ENCODE measurements around the gene REPS1. TPM values are rescaled to one million over a fixed set of nuclear protein-coding genes. Genes with fewer than 3 reads are reported as not detected.

REPS1 gene
- total RNA-seq, 1 experiment from 2014 or later, result 74.4 TPM

- Histone ChIP-seq H3K56ac (ENCODE audit: insufficient read length, low read depth, low read length) (no peak overlapping the region), H3K14ac (ENCODE audit: insufficient read depth, low read length) (no peak overlapping the region), H3K4ac (ENCODE audit: low read depth, low read length) (no peak overlapping the region), H3K79me2 (ENCODE audit: insufficient read depth, low read length) (no peaks in the 10 kb centered on the region), H3K4me2 (ENCODE audit: insufficient read depth, insufficient read length, low read length) (no peak overlapping the region), H2BK120ac (ENCODE audit: low read depth, low read length, poor library complexity, severe bottlenecking) (no peak overlapping the region), H2BK20ac (ENCODE audit: low read depth, low read length, poor library complexity, severe bottlenecking) (no peak overlapping the region), H4K20me1 (ENCODE audit: control insufficient read depth, insufficient read depth, insufficient read length) (no peaks in the 10 kb centered on the region), H4K5ac (ENCODE audit: insufficient read length, low read depth, low read length) (no peak overlapping the region), H3K79me1 (ENCODE audit: insufficient read depth, low read depth, low read length, poor library complexity, severe bottlenecking) (no peaks in the 10 kb centered on the region), H2AK5ac (ENCODE audit: insufficient read length, low read length) (no peak overlapping the region), H3K9me3 (ENCODE audit: control insufficient read depth, low read depth, low read length) (no peaks in the 10 kb centered on the region), H3K27ac (ENCODE audit: insufficient read length, low read depth, low read length) (no peak overlapping the region), H3K9ac (ENCODE audit: extremely low read depth, insufficient read length, low read length) (no peak overlapping the region), H4K91ac (ENCODE audit: insufficient read length, low read depth, low read length) (no peak overlapping the region), H3K4me1 (ENCODE audit: insufficient read depth, low read length) (no peaks in the 10 kb centered on the region), H2BK15ac (ENCODE audit: low read depth, low read length) (no peak overlapping the region), H2BK5ac (ENCODE audit: insufficient read length, low read length) (no peak overlapping the region), H3K27me3 (ENCODE audit: insufficient read depth, low read length) (no peaks in the 10 kb centered on the region), H4K8ac (replicated peaks; ENCODE audit: insufficient read length, low read depth, low read length) (no peak overlapping the region), H3K23me2 (ENCODE audit: insufficient read length, low read depth, low read length, poor library complexity, severe bottlenecking) (no peaks in the 10 kb centered on the region), H3K23ac (ENCODE audit: insufficient read length, low read depth, low read length) (no peak overlapping the region), H3K18ac (ENCODE audit: insufficient read length, low read depth, low read length) (no peak overlapping the region), H3T11ph (ENCODE audit: low read length) (no peak overlapping the region), H2AFZ (ENCODE audit: low read length) (no peak overlapping the region), H2BK12ac (ENCODE audit: insufficient read length, low read depth, low read length) (no peak overlapping the region)
- Mint-ChIP-seq H3K36me3 (ENCODE audit: insufficient read depth in 1 of 3, low read depth in 3 of 3) (no peaks in the 10 kb centered on the region), H3K4me1 (peaks cover 3 to 6% of the 10 kb centered on the region in 2 experiments; a peak in 2 of 4 replicates), H3K27me3 (ENCODE audit: low read depth) (no peaks in the 10 kb centered on the region; the same call in 1 of the 2 replicates), H3K27ac (no peak overlapping the region), H3K9me3 (peaks cover 0 to 3% of the 10 kb centered on the region in 2 experiments; a peak in 1 of 5 replicates), H3K4me3 (no peak overlapping the region)
- no CpG with 5 or more reads among the region's 10 CpGs for WGBS (ENCODE audit: extremely low coverage, insufficient read length, low lambda C conversion rate)
- TF ChIP-seq, protein P1, sequence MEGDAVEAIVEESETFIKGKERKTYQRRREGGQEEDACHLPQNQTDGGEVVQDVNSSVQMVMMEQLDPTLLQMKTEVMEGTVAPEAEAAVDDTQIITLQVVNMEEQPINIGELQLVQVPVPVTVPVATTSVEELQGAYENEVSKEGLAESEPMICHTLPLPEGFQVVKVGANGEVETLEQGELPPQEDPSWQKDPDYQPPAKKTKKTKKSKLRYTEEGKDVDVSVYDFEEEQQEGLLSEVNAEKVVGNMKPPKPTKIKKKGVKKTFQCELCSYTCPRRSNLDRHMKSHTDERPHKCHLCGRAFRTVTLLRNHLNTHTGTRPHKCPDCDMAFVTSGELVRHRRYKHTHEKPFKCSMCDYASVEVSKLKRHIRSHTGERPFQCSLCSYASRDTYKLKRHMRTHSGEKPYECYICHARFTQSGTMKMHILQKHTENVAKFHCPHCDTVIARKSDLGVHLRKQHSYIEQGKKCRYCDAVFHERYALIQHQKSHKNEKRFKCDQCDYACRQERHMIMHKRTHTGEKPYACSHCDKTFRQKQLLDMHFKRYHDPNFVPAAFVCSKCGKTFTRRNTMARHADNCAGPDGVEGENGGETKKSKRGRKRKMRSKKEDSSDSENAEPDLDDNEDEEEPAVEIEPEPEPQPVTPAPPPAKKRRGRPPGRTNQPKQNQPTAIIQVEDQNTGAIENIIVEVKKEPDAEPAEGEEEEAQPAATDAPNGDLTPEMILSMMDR (conservative IDR thresholded peaks at IDR 0.05), result no peak
- DNase-seq, result no peak
Observed at GRCh38 chr6:138857775-138858174, 130.3 kb downstream of the REPS1 start.
